GM12878 (cell line): Measurements from ENCODE around the gene XPO5. TPM values are rescaled to one million over a fixed set of nuclear protein-coding genes. Genes with fewer than 3 reads are reported as not detected.

Experiments used
- ATF3 ChIP-seq: IDR thresholded peaks from 2 replicates; pipeline ENCODE4 v1.6.1; 2011; ENCODE audit warnings: low read depth, mild to moderate bottlenecking, low read length, moderate library complexity, borderline replicate concordance; ENCODE audit errors: extremely low read depth
- CHD2 ChIP-seq: IDR thresholded peaks from 2 replicates; pipeline ENCODE4 v1.6.1; 2011; ENCODE audit warnings: low read depth, low read length, improper control_type of control experiment, borderline replicate concordance
- CREB1 ChIP-seq: IDR thresholded peaks from 2 replicates; pipeline ENCODE4 v1.6.1; 2012; ENCODE audit warnings: low read depth, mild to moderate bottlenecking, inconsistent platforms
- HCFC1 ChIP-seq: fragments of 150-350 bp; IDR thresholded peaks from 2 replicates; pipeline ENCODE4 v1.6.1; 2014; ENCODE audit warnings: low read length
- HDAC2 ChIP-seq: fragments of 200-600 bp; sonication (generic); IDR thresholded peaks from 2 replicates; pipeline ENCODE4 v1.6.1; 2017
- IRF4 ChIP-seq: IDR thresholded peaks from 2 replicates; pipeline ENCODE4 v1.6.1; 2011; ENCODE audit warnings: low read depth, low read length
- JUNB ChIP-seq: IDR thresholded peaks from 2 replicates; pipeline ENCODE4 v1.6.1; 2016; ENCODE audit warnings: antibody characterized with exemption, mild to moderate bottlenecking
- NFXL1 ChIP-seq: fragments of 450-650 bp; IDR thresholded peaks from 2 replicates; pipeline ENCODE4 v1.6.1; 2017; ENCODE audit warnings: antibody characterized with exemption, mild to moderate bottlenecking, borderline replicate concordance
- NFYA ChIP-seq: IDR thresholded peaks from 2 replicates; pipeline ENCODE4 v1.6.1; 2011; ENCODE audit warnings: low read depth, mild to moderate bottlenecking, low read length, improper control_type of control experiment, borderline replicate concordance
- NRF1 ChIP-seq: conservative IDR thresholded peaks from 2 replicates; pipeline ENCODE4 v1.6.1; 2011; ENCODE audit warnings: mild to moderate bottlenecking, low read depth, low read length, improper control_type of control experiment
- PBX3 ChIP-seq: IDR thresholded peaks from 2 replicates; pipeline ENCODE4 v1.6.1; 2011; ENCODE audit warnings: mild to moderate bottlenecking, low read depth, low read length, moderate library complexity; ENCODE audit not compliant: insufficient replicate concordance
- PKNOX1 ChIP-seq: fragments of 450-650 bp; IDR thresholded peaks from 2 replicates; pipeline ENCODE4 v1.6.1; 2016; ENCODE audit warnings: mild to moderate bottlenecking
- PML ChIP-seq: IDR thresholded peaks from 2 replicates; pipeline ENCODE4 v1.6.1; 2012; ENCODE audit warnings: low read length, inconsistent platforms
- POU2F2 ChIP-seq: IDR thresholded peaks from 3 replicates; pipeline ENCODE4 v1.6.1; 2011; ENCODE audit warnings: low read depth, mild to moderate bottlenecking, low read length, borderline replicate concordance
- RAD21 ChIP-seq: IDR thresholded peaks from 2 replicates; pipeline ENCODE4 v1.6.1; 2011; ENCODE audit warnings: mild to moderate bottlenecking, low read depth, low read length, moderate library complexity; ENCODE audit not compliant: insufficient read depth
- RAD51 ChIP-seq: fragments of 450-650 bp; IDR thresholded peaks from 2 replicates; pipeline ENCODE4 v1.6.1; 2016; ENCODE audit warnings: moderate library complexity, mild to moderate bottlenecking, inconsistent platforms
- SPI1 ChIP-seq: IDR thresholded peaks from 2 replicates; pipeline ENCODE4 v1.6.1; 2011; ENCODE audit warnings: low read depth, mild to moderate bottlenecking, low read length, moderate library complexity, borderline replicate concordance; ENCODE audit not compliant: insufficient read depth
- SREBF2 ChIP-seq: IDR thresholded peaks from 2 replicates; pipeline ENCODE4 v1.6.1; 2012; ENCODE audit warnings: mild to moderate bottlenecking, low read length
- ZBTB4 ChIP-seq: fragments of 450-650 bp; formaldehyde crosslinking; IDR thresholded peaks from 2 replicates; pipeline ENCODE4 v1.4.0; 2022; ENCODE audit warnings: mild to moderate bottlenecking, moderate library complexity
- ZNF24 ChIP-seq: fragments of 450-650 bp; IDR thresholded peaks from 2 replicates; pipeline ENCODE4 v1.6.1; 2017; ENCODE audit warnings: antibody characterized with exemption, mild to moderate bottlenecking
- polyA plus RNA-seq, 11 experiments: library from polyadenylated mRNA; depleted of rRNA in 4 of 11; unstranded in 6 of 11; stranded (reverse) in 5 of 11; fragments of >200 nt; fragmentation: Nextera tagmentation in 4 of 11; fragmentation: Illumina TruSeq in 1 of 11; extraction: Ambion mirVana in 4 of 11; extraction: Trizol in 1 of 11; gene quantifications; 1 replicate in 1 of 11; 2 replicates in 10 of 11; pipeline versions ENCODE4 v1.2.1 to v1.2.3, GENCODE V29; 2011 to 2016; ENCODE audit warnings: inconsistent platforms in 2 of 11, missing spikeins in 2 of 11, low read depth in 1 of 11
- total RNA-seq, 4 experiments: library from RNA; depleted of rRNA in 3 of 4; stranded (reverse); fragments of >200 nt in 3 of 4; fragmentation: Illumina TruSeq in 1 of 4; extraction: Trizol in 1 of 4; gene quantifications; 2 replicates each; pipeline versions ENCODE4 v1.2.1 to v1.2.3, GENCODE V29; 2013 to 2021

Gene XPO5
- total and polyA plus RNA-seq, 10 of the 15 experiments (the other 5 are each of a cell fraction or from before 2014, with no cell fraction given): 11.3 to 76.0 (median 41.6) TPM

- peak; percentile 98 for TF ChIP-seq JUNB
- TF ChIP-seq NFYA: no peak
- TF ChIP-seq RAD51: no peak
- TF ChIP-seq PBX3: no peak
- TF ChIP-seq SREBF2: no peak
- TF ChIP-seq IRF4: peak; percentile 41; the same call in 1 of the 2 replicates
- no peak for TF ChIP-seq POU2F2
- no peak for TF ChIP-seq HDAC2
- TF ChIP-seq CREB1: peak; percentile 91
- no peak for TF ChIP-seq NRF1
- peak; percentile 31; the same call in 1 of the 2 replicates for TF ChIP-seq ATF3
- TF ChIP-seq PML: no peak
- no peak for TF ChIP-seq HCFC1
- no peak for TF ChIP-seq ZNF24
- TF ChIP-seq NFXL1: no peak
- TF ChIP-seq SPI1: no peak
- TF ChIP-seq PKNOX1: no peak
- TF ChIP-seq RAD21: no peak
- no peak for TF ChIP-seq CHD2
- TF ChIP-seq ZBTB4 (CRISPR knock-in tag): no peak
Observed at GRCh38 chr6:43570876-43571441, 4.9 kb downstream of the XPO5 start (continued).
